PFSK-1 (cell line): ENCODE data around the gene EXOC5.

Experiments used
- FOXP2 ChIP-seq: optimal IDR thresholded peaks from 2 replicates; pipeline ENCODE3; 2011; ENCODE audit warnings: borderline replicate concordance, control low read depth, inconsistent platforms; ENCODE audit not compliant: insufficient read depth; ENCODE audit errors: extremely low read length, extremely low read depth
- POLR2AphosphoS5 ChIP-seq: IDR thresholded peaks from 2 replicates; pipeline ENCODE4 v1.6.1; 2012; ENCODE audit warnings: low read depth, mild to moderate bottlenecking, control low read depth, low read length, moderate library complexity
- REST ChIP-seq, 2 experiments: IDR thresholded peaks; 2 replicates each; pipeline versions ENCODE4 v1.6.1 to v1.8.0; 2011 to 2012; ENCODE audit warnings: low read depth in 2 of 2, low read length in 2 of 2, control low read depth in 1 of 2, inconsistent platforms in 1 of 2, mild to moderate bottlenecking in 1 of 2, moderate library complexity in 1 of 2; ENCODE audit not compliant: insufficient read depth in 1 of 2
- SIN3A ChIP-seq: IDR thresholded peaks from 2 replicates; pipeline ENCODE4 v1.6.1; 2012; ENCODE audit warnings: mild to moderate bottlenecking, low read length, moderate library complexity, borderline replicate concordance; ENCODE audit not compliant: insufficient read depth
- TAF1 ChIP-seq: IDR thresholded peaks from 2 replicates; pipeline ENCODE4 v1.6.1; 2012; ENCODE audit warnings: low read length, control low read depth, borderline replicate concordance; ENCODE audit not compliant: insufficient read depth

Gene EXOC5

GRCh38 chr14:57299511-57299910 is 30.8 kb upstream of the EXOC5 start:
- TF ChIP-seq POLR2AphosphoS5 (no peak), FOXP2 (no peak), TAF1 (no peak), REST (IDR thresholded peaks at IDR 0.05; ENCODE audit: insufficient read depth in 1 of 2, low read depth in 2 of 2, low read length in 2 of 2) (no peak), SIN3A (no peak)

GRCh38 chr14:57297852-57298251 is 29.1 kb upstream of the EXOC5 start:
- TF ChIP-seq SIN3A = no peak
- TF ChIP-seq FOXP2 = no peak
- TF ChIP-seq TAF1 = no peak
- no peak for TF ChIP-seq POLR2AphosphoS5
- no peak for TF ChIP-seq REST (IDR thresholded peaks at IDR 0.05; ENCODE audit: insufficient read depth in 1 of 2, low read depth in 2 of 2, low read length in 2 of 2)

GRCh38 chr14:57295239-57295638 is 26.5 kb upstream of the EXOC5 start:
- TF ChIP-seq POLR2AphosphoS5 (no peak), TAF1 (no peak), FOXP2 (no peak), SIN3A (no peak), REST (IDR thresholded peaks at IDR 0.05; ENCODE audit: insufficient read depth in 1 of 2, low read depth in 2 of 2, low read length in 2 of 2) (no peak)

GRCh38 chr14:57293866-57294837 is 25.4 kb upstream of the EXOC5 start:
- TF ChIP-seq FOXP2 = no peak
- TF ChIP-seq POLR2AphosphoS5 = no peak
- TF ChIP-seq SIN3A = no peak
- no peak for TF ChIP-seq REST (IDR thresholded peaks at IDR 0.05; ENCODE audit: insufficient read depth in 1 of 2, low read depth in 2 of 2, low read length in 2 of 2)
- TF ChIP-seq TAF1 = no peak
